ENCODE results near the gene RPL38. TPM values are rescaled to one million over a fixed set of nuclear protein-coding genes. Genes with fewer than 3 reads are reported as not detected.
A peak's percentile ranks its signal among the peaks of the same experiment; 100 is the strongest.

The RPL38 gene
- total RNA-seq, 1 donor from 2014 or later, result 243 TPM

DNA sequence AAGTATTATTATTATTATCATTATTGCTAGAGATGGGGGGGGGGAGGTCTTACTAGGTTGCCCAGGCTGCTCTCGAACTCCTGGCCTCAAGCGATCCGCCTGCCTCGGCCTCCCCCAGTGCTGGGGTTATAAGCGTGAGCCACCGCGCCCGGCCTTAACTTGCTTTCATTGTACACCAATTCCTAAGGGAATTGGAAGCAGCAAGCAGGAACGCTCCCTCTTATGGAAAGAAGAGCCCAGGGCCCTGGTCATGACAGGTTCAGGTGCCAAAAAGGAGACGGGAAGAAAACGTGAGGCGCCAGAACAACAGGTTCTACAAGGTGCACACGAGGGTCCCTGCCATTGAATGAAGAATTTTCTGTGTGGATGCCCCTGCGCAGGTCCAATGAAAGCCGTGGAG lies 540 bp upstream of the RPL38 start:
- Histone ChIP-seq H3K4me3 (peak overlapping the region; percentile 68 to 93), H3K36me3 (peaks cover 13 to 31% of the 10 kb centered on the region in 2 donors), H3K27me3 (peaks cover 4% of the 10 kb centered on the region), H3K9me3 (no peaks in the 10 kb centered on the region), H3K4me1 (peaks cover 9 to 15% of the 10 kb centered on the region in 2 donors), H3K27ac (no peak overlapping the region)
- intact Hi-C loops (cut with DNase I), result loop anchor here (1.0 to 10.0 kb wide), 4 partner anchors 9 to 572 kb away; partner anchors contain the start of genes NAT9 and SDK2
- TF ChIP-seq, protein P1, sequence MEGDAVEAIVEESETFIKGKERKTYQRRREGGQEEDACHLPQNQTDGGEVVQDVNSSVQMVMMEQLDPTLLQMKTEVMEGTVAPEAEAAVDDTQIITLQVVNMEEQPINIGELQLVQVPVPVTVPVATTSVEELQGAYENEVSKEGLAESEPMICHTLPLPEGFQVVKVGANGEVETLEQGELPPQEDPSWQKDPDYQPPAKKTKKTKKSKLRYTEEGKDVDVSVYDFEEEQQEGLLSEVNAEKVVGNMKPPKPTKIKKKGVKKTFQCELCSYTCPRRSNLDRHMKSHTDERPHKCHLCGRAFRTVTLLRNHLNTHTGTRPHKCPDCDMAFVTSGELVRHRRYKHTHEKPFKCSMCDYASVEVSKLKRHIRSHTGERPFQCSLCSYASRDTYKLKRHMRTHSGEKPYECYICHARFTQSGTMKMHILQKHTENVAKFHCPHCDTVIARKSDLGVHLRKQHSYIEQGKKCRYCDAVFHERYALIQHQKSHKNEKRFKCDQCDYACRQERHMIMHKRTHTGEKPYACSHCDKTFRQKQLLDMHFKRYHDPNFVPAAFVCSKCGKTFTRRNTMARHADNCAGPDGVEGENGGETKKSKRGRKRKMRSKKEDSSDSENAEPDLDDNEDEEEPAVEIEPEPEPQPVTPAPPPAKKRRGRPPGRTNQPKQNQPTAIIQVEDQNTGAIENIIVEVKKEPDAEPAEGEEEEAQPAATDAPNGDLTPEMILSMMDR (IDR thresholded peaks at IDR 0.05), result no peak
- DNase-seq (ENCODE audit: low spot score in 2 of 2), result no peak

DNA sequence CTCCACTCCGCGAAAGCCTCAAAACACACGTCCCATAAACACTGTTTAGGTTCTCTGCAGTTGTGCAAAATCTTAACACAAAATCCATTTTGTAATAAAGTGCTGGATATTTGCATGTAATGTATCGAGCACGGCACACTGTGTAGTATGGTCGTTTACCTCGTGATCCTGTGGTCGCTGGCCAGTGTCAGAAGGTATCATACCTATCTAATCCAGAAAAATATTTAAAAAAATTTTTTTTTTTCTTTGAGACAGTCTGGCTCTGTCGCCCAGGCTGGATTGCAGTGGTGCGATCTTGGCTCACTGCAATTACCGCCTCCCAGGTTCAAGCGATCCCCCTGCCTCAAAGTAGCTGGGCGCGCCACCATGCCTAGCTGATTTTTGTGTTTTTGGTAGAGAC lies 996 bp downstream of the RPL38 start:
- intact Hi-C loops (cut with DNase I), result loop anchor here (5.0 to 10.0 kb wide), 3 partner anchors 430 to 570 kb away; partner anchors contain the start of genes NAT9 and SDK2
- Histone ChIP-seq H3K36me3 (peaks cover 28 to 47% of the 10 kb centered on the region in 2 donors), H3K9me3 (no peaks in the 10 kb centered on the region), H3K27ac (peak overlapping the region; percentile 76), H3K4me1 (peaks cover 9 to 15% of the 10 kb centered on the region in 2 donors), H3K27me3 (peaks cover 4% of the 10 kb centered on the region), H3K4me3 (peak overlapping the region; percentile 68 to 93)
- TF ChIP-seq, protein P1 (IDR thresholded peaks at IDR 0.05), result no peak
- no peak for DNase-seq (ENCODE audit: low spot score in 2 of 2)

DNA sequence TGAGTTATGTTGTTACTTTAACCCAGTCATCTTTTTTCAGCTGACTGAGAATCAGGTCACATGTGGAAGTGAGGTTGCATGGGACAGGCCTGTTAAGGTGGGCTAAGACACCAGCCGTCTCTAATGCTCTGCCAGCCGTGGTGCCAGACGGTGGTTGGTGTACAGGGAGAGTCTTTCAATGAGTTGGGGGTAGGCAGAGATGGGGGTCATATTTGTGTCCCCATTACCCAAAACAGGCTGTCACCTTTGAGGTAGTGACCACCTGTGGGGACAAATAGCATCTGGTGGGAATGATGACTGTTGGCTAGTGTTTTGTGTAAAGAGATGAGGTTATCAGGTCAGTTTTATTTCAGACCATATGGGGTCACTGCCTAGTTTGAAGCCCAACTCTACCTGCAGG lies 1.8 kb downstream of the RPL38 start:
- Histone ChIP-seq H3K4me3 (no peak overlapping the region), H3K27ac (no peak overlapping the region), H3K36me3 (peaks cover 35 to 55% of the 10 kb centered on the region in 2 donors), H3K27me3 (no peaks in the 10 kb centered on the region), H3K9me3 (no peaks in the 10 kb centered on the region), H3K4me1 (peaks cover 9 to 15% of the 10 kb centered on the region in 2 donors)
- TF ChIP-seq, protein P1 (IDR thresholded peaks at IDR 0.05), result no peak
- intact Hi-C loops (cut with DNase I), result loop anchor here (10.0 kb wide), 2 partner anchors 430 to 570 kb away; partner anchors contain the start of gene NAT9
- DNase-seq (ENCODE audit: low spot score in 2 of 2), result no peak

DNA sequence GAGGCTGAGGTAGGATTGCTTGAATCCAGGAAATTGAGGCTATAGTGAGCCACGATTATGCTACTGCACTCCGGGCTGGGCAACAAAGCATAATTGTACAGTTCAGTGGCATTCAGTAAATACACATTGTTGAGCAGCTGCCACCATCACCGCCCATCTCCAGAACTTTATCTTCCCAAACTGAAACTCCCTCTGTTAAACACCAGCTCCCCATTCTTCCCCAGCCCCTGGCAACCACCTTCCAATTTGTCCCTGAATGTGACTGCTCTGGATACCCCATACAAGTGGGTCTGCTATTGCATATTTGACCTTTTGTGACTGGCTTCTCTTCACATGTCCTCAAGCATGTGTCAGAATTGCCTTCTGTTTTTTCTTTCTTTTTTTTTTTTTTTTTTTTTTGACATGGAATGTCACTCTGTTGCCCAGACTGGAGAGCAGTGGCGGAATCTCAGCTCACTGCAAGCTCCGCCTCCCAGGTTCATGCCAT lies 2.9 kb downstream of the RPL38 start:
- intact Hi-C loops (cut with DNase I), result loop anchor here (10.0 kb wide), 2 partner anchors 432 to 568 kb away; partner anchors contain the start of gene NAT9
- no peaks in the 10 kb centered on the region for H3K27me3 ChIP-seq
- peaks cover 35 to 56% of the 10 kb centered on the region in 2 donors for H3K36me3 ChIP-seq
- no peak overlapping the region for H3K4me3 ChIP-seq
- DNase-seq (ENCODE audit: low spot score in 2 of 2), result no peak
- no peaks in the 10 kb centered on the region for H3K9me3 ChIP-seq
- TF ChIP-seq, protein P1 (IDR thresholded peaks at IDR 0.05), result no peak
- H3K27ac ChIP-seq, result no peak overlapping the region
- H3K4me1 ChIP-seq, result peaks cover 10 to 24% of the 10 kb centered on the region in 2 donors

DNA sequence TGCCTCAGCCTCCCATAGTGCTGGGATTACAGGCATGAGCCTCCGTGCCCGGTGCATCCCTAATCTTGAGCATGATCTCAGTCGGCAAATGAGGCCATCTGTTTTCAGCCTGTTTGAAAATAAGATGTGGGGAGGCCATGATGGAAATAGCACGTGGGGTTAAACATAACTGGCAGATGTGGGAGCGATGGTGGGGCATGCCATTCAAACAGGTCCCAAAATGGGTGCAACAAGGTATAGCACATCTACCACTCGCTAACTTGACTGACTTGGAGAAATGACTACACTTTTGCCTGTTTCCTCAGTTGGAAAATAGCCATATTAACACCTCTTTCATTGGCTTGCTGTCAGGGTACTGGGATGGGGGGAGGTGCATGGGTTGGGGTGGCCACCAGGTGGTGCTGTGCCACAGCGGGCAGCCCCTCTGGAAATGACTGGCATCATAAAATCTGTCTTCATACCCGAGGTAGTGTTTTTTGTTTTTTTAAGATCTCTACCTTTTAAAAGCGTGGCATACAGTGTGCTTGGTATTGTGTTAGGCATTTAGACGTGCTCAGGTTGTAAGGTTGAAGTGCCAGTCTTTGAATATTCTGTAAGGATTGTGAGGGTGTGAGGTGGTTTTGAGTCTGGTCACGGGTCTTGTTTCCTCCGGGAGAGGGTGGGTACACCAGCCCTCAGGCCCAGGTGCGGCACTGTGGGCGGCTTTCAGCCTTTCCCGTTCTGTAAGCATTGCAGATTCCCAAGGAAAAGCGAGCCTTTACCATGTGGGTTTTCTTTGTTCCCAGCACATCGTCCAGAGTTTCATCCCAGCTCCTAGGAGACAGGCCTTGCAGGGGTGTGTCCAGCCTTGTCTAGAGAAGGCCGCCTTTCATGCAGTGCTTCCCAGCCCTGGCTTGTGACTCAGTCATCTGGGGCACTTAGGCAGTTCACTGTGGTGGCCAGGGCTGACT lies 7.0 kb downstream of the RPL38 start:
- H3K4me3 ChIP-seq, result no peak overlapping the region
- H3K9me3 ChIP-seq, result no peaks in the 10 kb centered on the region
- TF ChIP-seq, protein P1 (IDR thresholded peaks at IDR 0.05), result peak; percentile 84 to 97 (median 93)
- peaks cover 31 to 49% of the 10 kb centered on the region in 2 donors for H3K36me3 ChIP-seq
- H3K4me1 ChIP-seq, result peaks cover 23 to 36% of the 10 kb centered on the region in 2 donors
- intact Hi-C loops (cut with DNase I), result loop anchor here (5.0 to 10.0 kb wide), 4 partner anchors 167 to 1116 kb away; partner anchors contain the start of genes COG1, FDXR and SLC39A11
- no peak overlapping the region for H3K27ac ChIP-seq
- no peaks in the 10 kb centered on the region for H3K27me3 ChIP-seq
- peak in 1 of 2 donors; percentile 79 for DNase-seq (ENCODE audit: low spot score in 2 of 2)
